Astrocyte (in vitro differentiated cells and primary cell): ENCODE data around the gene PPP1CB. TPM values are rescaled to one million over a fixed set of nuclear protein-coding genes. Genes with fewer than 3 reads are reported as not detected.

ENCODE experiments used
- DNase-seq: peaks from one replicate; pipeline ENCODE4 v3.0.0-alpha.2; 2010; ENCODE audit warnings: low read depth
- FAIRE-seq: peaks from 2 replicates; lab custom pipeline; 2011; peaks lifted over from hg19 to GRCh38; lab: Jason Lieb, UNC
- H2AFZ ChIP-seq: 2 replicates; pipeline ENCODE4 v1.6.0; 2012; ENCODE audit warnings: low read depth, low read length, inconsistent platforms
- H3K27ac ChIP-seq: 2 replicates; pipeline ENCODE4 v1.5.1; 2011; ENCODE audit warnings: low read depth, low read length, inconsistent platforms
- H3K27me3 ChIP-seq: 2 replicates; pipeline ENCODE4 v1.6.0; 2011; ENCODE audit warnings: low read length, inconsistent platforms; ENCODE audit not compliant: insufficient read depth
- H3K36me3 ChIP-seq: 2 replicates; pipeline ENCODE4 v1.5.1; 2011; ENCODE audit warnings: low read length, inconsistent platforms; ENCODE audit not compliant: insufficient read depth
- H3K4me1 ChIP-seq: 2 replicates; pipeline ENCODE4 v1.5.1; 2011; ENCODE audit warnings: low read length, inconsistent platforms; ENCODE audit not compliant: insufficient read depth
- H3K4me2 ChIP-seq: 2 replicates; pipeline ENCODE4 v1.6.0; 2012; ENCODE audit warnings: low read length, inconsistent platforms
- H3K4me3 ChIP-seq: 2 replicates; pipeline ENCODE4 v1.5.1; 2011; ENCODE audit warnings: low read depth, mild to moderate bottlenecking, low read length, inconsistent platforms; ENCODE audit not compliant: insufficient read depth
- H3K79me2 ChIP-seq: 2 replicates; pipeline ENCODE4 v1.6.0; 2012; ENCODE audit warnings: mild to moderate bottlenecking, low read length, inconsistent platforms; ENCODE audit not compliant: insufficient read depth
- H3K9ac ChIP-seq: 2 replicates; pipeline ENCODE4 v1.6.0; 2012; ENCODE audit warnings: mild to moderate bottlenecking, low read length, inconsistent platforms
- H3K9me3 ChIP-seq: 2 replicates; pipeline ENCODE4 v1.5.1; 2012; ENCODE audit warnings: low read depth, mild to moderate bottlenecking, low read length, inconsistent platforms; ENCODE audit not compliant: insufficient read depth
- H4K20me1 ChIP-seq: 2 replicates; pipeline ENCODE4 v1.6.0; 2012; ENCODE audit warnings: low read length, inconsistent platforms; ENCODE audit not compliant: insufficient read depth
- H3K27ac Mint-ChIP-seq: one replicate; pipeline ENCODE4 v1.8.0; 2021; ENCODE audit warnings: mild to moderate bottlenecking, mixed read lengths; ENCODE audit not compliant: unreplicated experiment
- H3K27me3 Mint-ChIP-seq: one replicate; pipeline ENCODE4 v1.8.0; 2021; ENCODE audit warnings: low read depth, mixed read lengths; ENCODE audit not compliant: unreplicated experiment
- H3K36me3 Mint-ChIP-seq: one replicate; pipeline ENCODE4 v1.8.0; 2021; ENCODE audit warnings: low read depth, mixed read lengths; ENCODE audit not compliant: unreplicated experiment
- H3K4me1 Mint-ChIP-seq: one replicate; pipeline ENCODE4 v1.8.0; 2021; ENCODE audit warnings: low read depth, mixed read lengths; ENCODE audit not compliant: unreplicated experiment
- H3K4me3 Mint-ChIP-seq: one replicate; pipeline ENCODE4 v1.8.0; 2021; ENCODE audit warnings: mild to moderate bottlenecking, moderate library complexity, mixed read lengths; ENCODE audit not compliant: unreplicated experiment
- H3K9me3 Mint-ChIP-seq: one replicate; pipeline ENCODE4 v1.8.0; 2021; ENCODE audit warnings: mild to moderate bottlenecking, mixed read lengths; ENCODE audit not compliant: unreplicated experiment
- CTCF ChIP-seq: IDR thresholded peaks from 2 replicates; pipeline ENCODE4 v1.5.1; 2011; ENCODE audit warnings: low read depth, mild to moderate bottlenecking, inconsistent platforms, low read length, moderate library complexity; ENCODE audit not compliant: insufficient read depth
- EZH2 ChIP-seq: IDR thresholded peaks from 2 replicates; pipeline ENCODE4 v1.6.1; 2012; ENCODE audit warnings: mild to moderate bottlenecking, low read length, inconsistent platforms; ENCODE audit not compliant: insufficient read depth
- total RNA-seq: library from RNA; stranded (reverse); gene quantifications from 2 replicates; pipeline ENCODE4 v1.2.1, GENCODE V29; 2021

The PPP1CB gene
- total RNA-seq, 1 donor from 2014 or later, result 250 TPM

- Histone ChIP-seq H3K36me3 (no peaks in the 10 kb centered on the region), H3K9ac (no peak overlapping the region), H4K20me1 (no peaks in the 10 kb centered on the region), H2AFZ (no peak overlapping the region), H3K9me3 (no peaks in the 10 kb centered on the region), H3K79me2 (no peaks in the 10 kb centered on the region), H3K27ac (no peak overlapping the region), H3K4me3 (no peak overlapping the region), H3K4me2 (no peak overlapping the region), H3K4me1 (no peaks in the 10 kb centered on the region), H3K27me3 (no peaks in the 10 kb centered on the region)
- peaks cover 6% of the 10 kb centered on the region for H3K4me1 Mint-ChIP-seq
- TF ChIP-seq CTCF (no peak), EZH2 (no peak)
- no peak overlapping the region for H3K27ac Mint-ChIP-seq
- FAIRE-seq (no peak), DNase-seq (no peak)
- peaks cover 8% of the 10 kb centered on the region for H3K9me3 Mint-ChIP-seq
- H3K36me3 Mint-ChIP-seq, result no peaks in the 10 kb centered on the region
- no peak overlapping the region for H3K4me3 Mint-ChIP-seq
- no peaks in the 10 kb centered on the region for H3K27me3 Mint-ChIP-seq
Measured at GRCh38 chr2:28704621-28705020, 47.0 kb upstream of the PPP1CB start.

- FAIRE-seq, result no peak
- H3K27ac Mint-ChIP-seq, result no peak overlapping the region
Measured at GRCh38 chr2:28705751-28706440, 45.7 kb upstream of the PPP1CB start.

More at GRCh38 chr2:28705751-28706440, 45.7 kb upstream of the PPP1CB start:
- no peaks in the 10 kb centered on the region for H4K20me1 ChIP-seq
- H3K4me1 Mint-ChIP-seq, result peaks cover 2% of the 10 kb centered on the region
- no peaks in the 10 kb centered on the region for H3K27me3 Mint-ChIP-seq
- no peaks in the 10 kb centered on the region for H3K9me3 ChIP-seq
- no peaks in the 10 kb centered on the region for H3K36me3 Mint-ChIP-seq
- H3K27me3 ChIP-seq, result no peaks in the 10 kb centered on the region
- H3K4me2 ChIP-seq, result no peak overlapping the region
- no peaks in the 10 kb centered on the region for H3K4me1 ChIP-seq
- no peak overlapping the region for H2AFZ ChIP-seq
- TF ChIP-seq EZH2, result no peak
- no peak for TF ChIP-seq CTCF
- no peaks in the 10 kb centered on the region for H3K79me2 ChIP-seq
- H3K4me3 Mint-ChIP-seq, result no peak overlapping the region
- no peak overlapping the region for H3K9ac ChIP-seq
- DNase-seq, result no peak
- H3K4me3 ChIP-seq, result no peak overlapping the region
- no peak overlapping the region for H3K27ac ChIP-seq
- peaks cover 8% of the 10 kb centered on the region for H3K9me3 Mint-ChIP-seq
- no peaks in the 10 kb centered on the region for H3K36me3 ChIP-seq
